ENCODE data around the gene CARD8.

Gene CARD8

DNA sequence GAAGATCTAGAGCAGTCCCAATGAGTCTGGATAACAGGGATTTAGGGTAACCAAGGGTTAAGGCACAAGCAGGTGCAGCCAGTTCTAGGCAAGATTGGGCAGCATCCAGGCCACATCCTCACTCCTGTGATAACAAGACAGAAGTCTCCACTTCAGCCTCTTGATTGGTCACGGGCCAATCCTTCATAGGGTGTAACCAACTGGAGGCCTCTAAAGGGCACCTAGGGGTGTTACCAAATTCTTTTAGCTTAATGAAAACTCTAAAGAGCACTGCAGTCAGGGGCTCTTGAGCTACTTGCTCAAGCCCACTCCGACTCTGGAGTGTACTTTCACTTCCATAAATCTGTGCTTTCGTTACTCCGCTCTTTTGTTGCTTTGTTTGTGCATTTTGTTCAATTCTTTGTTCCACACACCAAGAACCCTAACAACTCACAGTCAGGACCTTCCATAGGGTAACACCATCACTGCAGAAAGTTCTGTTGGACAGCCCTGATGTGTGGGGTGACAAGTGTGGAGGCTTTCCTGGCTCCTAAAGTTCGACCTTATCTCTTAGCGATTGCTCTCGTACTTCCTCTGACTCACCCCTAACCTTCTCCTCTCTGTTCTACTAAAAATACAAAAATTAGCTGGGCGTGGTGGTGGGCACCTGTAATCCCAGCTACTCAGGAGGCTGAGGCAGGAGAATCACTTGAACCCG lies 49.2 kb downstream of the CARD8 start:
- DNase-seq (ENCODE audit: low read depth): no peak

DNA sequence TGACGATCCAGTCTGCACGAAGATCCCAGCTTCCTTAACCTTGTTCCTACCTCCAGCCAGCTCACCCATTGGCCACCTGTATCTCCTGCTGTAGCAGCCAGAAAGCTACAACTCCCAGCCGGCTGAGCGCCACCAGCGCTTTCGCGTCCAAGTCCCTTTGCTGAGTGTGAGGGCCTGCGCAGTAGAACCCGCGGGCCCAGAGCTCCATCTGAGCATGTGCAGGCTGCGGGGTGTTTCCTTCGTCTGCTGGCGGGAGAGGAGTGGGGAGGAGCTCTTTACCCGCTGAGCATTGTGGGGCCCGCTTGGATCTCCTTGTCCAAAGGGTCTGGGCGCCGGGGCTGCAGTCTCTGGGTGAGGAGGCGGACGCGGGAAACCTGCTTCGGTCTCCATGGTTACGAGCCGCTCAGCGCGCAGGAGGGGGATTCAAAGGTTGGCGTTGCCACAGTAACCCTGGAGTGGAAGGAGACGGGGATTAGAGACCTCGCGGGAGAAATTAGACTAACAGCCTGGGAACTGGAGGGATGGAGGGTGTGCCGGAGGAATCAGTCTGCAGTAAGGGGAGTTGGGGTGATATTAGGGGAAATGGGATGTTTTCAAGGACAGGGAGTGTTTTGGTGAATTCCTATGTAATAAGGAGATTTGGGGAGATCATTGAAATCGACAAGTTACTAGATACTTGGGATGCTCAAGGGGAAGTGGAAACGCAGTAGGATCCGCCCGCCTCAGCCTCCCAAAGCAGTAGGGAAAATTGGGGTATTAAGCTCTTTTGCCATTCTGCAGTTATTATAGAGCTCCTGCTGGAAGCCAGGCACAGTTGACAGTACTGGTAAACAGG lies 51.7 kb downstream of the CARD8 start:
- DNase-seq (ENCODE audit: low read depth): peak; percentile 89

DNA sequence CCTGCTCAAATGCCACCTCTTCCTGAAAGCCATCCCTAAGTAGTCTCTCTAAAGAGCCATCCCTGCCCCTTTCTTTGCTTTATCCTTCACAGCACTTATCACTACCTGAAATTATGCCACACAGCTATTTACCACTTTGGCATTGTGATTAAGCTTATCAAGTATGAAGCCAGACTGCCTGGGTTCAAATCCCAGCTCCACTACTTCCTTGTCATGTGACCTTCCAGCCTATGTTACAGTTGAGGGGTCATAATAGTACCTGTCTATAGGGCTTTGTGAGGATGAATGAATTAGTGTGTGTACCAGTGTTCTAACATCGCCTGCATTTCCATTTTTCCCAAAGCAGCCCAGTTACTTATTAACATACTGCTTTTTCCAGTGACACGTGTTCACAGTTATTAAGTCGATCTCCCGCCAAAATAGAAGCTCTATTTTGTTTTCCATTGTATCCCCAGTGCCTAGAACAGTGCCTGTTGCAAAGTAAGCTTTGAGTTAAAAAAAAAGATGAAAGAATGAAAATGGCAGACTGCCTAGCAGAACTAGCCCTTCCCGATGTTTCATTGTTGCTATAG lies 52.4 kb downstream of the CARD8 start:
- DNase-seq (ENCODE audit: low read depth): no peak

DNA sequence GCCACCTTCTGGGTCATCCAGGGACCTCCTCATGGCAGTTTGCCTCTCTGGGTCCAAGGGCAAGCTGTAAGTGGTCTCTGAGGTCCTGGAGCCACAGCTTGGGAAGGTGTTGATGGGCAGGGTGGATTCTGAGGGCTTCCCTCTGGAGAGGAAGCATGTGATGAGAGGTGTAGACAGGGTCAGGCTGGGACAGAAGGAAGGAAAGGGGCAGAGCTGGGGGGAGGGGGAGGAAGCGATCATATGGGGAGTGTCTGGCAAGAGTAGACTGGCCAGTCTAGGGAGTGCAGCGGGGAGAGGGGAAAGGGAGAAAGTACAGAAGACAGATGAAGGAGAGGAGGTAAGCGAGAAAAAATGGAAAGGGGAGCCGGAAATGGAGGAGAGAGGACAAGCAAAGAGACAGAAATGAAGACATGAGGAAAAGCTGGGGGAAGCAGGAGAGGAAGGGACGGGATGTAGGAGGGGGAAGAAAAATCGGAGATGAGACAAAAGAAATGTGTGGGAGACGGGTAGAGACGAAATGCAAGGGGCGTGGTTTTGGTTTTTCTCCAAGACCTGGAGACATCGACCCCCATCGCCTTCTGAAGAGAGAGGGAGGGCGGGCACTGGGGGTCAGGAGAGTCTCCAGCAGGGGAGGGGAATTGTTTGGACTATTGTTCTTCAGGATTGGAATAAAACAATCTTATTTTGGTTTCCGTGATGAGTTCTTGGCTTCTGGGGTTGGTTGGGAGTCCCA lies 58.6 kb downstream of the CARD8 start:
- DNase-seq (ENCODE audit: low read depth): no peak

DNA sequence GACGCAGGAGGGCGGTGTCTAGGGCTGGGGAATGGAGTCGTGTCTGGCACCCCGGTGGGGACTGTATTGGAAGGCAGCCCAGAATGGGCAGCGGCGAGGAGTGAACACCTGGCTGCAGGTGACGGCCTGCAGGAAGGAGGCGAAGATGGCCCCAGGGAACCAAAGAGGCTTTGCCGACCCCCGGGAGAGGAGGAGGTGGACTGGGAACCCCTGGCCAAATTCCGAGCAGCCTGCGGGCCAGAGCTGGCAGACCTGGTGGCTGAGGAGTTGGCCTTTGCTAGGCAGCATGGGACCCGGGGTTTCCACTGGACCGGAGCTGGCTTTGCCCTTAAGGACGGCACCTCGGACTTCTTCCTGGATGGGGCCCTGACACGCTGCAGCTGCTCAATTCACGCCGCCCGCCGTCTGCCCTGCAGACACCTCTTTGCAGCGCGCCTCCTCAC lies 59.4 kb downstream of the CARD8 start:
- DNase-seq (ENCODE audit: low read depth): no peak

DNA sequence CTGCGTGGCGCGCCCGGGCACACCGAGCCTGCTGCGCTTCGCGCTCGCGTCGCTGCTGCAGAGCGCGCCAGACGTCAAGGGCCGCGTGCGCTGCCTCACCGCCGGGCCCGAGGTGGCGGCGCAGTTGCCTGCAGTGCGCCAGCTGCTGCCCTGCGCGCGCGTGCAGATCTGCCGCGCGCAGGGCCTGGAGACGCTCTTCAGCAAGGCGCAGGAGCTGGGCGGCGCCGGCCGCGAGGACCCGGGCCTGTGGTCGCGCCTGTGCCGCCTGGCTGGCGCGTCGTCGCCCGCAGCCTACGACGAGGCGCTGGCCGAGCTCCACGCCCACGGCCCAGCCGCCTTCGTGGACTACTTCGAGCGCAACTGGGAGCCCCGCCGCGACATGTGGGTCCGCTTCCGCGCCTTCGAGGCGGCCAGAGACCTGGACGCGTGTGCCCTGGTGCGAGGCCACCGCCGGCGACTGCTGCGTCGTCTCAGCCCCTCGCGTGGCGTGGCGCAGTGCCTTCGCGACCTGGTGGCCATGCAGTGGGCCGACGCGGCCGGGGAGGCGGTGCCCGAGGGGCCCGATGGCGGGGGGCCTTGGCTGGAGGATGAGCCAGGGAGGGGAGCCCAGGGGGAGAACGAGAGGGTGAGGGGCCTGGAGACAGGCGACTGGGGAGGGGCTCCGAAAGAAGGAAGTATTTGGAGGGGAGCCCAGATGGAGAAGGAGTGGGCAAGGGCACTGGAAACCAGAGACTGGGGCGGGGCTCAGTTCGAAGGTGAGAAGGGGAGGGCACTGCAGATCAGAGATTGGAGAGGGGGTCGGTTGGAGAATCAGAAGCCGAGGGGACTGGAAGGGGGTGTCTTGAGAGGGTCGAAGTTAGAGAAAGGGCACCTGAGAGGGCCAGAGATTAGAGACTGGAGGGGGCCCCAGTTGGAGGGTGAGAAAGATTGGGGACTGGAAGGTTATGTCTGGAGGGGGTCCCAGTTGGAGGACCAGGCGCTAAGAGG lies 60.6 kb downstream of the CARD8 start:
- DNase-seq (ENCODE audit: low read depth): no peak

DNA sequence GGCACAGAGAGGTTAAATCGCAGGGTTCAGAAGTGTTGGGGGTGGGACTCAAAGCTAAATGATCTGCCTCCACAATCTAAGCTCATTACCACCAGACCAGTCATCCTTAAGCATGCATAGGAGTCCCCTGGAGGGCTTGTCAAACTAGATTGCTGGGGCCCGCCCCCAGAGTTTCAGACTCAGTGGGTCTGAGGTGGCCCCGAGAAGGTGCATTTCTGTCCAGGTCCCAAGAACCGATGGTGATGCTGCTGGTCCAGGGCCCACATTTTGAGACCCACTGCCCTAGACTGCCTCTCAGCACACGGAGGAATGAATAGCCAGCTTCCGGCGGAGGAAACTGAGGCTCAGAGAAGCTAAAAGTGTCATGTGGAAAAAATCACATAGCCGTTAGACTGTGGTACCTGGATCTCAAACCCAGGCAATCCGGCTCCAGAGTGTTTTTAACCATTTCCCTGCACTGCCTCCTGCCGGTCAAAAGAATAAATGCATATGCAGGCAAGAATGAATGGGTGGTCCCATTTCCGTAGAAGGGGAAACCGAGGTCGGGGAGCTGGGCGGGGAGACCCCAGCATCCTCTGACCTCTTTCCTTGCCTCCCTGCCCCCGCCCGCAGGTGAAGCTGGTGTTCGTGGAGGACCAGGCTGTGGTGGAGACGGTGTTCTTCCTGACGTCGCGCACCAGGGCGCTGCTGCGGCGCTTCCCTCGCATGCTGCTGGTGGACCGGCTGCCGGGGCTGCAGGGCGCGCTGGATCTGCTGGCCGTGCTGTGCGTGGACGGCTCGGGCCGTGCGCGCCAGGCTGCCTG lies 61.5 kb downstream of the CARD8 start:
- no peak for DNase-seq (ENCODE audit: low read depth)

DNA sequence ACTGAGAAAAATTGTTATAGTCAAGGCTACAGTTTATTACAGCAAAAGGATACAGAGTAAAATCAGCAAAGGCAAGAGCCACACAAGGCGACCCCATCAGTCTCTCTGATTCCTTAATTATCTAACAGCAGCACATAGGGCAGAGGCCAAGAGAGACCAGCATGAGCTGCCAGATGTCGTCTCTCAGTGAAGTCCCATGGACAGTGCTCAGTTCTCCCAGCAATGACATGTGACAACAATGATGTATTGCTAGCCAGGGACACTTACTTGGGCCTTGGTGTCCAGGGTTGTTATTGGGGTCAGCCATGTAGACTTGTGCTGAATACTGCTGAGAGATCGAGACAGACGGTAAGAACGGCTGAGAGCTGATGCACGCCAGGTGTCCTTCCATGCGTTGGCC lies 63.0 kb downstream of the CARD8 start:
- no peak for DNase-seq (ENCODE audit: low read depth)

DNA sequence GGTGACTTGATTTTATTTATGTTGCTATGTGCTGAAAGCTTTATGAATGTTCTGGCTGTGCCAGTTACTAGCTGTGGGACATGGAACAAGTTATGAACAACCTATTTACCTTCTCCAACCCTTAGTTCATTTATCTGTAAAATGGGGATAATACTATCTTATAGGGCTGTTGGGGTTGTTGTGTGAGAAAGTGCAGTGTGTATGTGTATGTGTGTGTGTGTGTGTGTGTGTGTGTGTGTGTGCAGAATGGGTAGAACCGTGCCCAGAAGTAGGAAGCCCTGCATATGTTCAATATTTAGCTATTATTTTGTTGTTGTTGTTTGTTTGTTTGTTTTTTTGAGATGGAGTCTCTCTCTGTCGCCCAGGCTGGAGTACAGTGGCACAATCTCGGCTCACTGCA lies 64.8 kb downstream of the CARD8 start:
- DNase-seq (ENCODE audit: low read depth): no peak

DNA sequence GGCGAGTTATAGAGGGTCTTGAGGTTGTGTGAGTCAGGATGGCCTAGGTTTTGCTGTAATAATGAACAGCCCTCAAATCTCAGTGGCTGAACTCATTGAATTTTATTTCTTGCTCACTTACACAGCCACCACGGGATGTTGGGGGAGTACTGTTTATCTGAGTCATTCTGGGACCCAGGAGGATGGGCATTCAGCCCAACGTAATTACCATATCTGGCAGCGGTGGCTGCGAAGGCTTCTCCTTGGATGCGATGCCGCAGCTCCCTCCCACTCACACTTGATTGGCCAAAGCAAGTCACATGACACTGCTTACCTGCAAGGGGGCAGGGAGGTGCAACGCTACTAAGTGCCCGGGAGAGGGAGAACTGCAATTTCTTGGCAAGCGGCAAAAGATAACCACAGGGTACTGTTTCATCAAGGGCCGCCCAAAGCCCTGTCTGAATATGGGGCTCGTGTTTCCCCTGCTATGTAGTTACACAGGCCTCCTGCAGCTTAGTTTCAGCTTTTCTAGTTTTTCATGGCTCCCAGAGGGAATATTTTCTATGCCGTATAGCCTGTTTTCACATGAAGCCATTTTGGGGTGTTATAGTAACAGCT lies 65.3 kb downstream of the CARD8 start:
- peak; percentile 35 for DNase-seq (ENCODE audit: low read depth)

DNA sequence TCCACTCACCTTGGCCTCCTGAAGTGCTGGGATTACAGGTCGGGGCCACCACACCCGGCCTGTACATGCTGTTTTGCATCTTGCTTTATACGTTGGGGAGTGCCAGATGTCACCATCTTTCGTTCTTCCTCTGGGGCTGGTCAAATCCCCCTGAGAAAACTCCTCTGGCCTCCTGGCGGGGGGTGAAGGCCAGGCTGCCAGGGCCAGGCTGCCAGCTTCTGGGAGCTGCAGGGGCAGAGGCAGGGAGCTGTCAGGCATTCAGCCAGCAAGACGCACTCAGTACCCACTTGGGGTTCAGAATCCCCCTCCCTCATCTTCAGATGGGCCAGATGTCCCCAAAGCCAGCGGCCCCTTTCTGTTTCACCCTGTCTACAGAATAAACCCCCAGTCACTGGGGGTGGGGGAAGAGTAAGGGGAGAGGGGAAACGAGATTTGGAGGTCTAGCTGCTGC lies 69.1 kb downstream of the CARD8 start:
- DNase-seq (ENCODE audit: low read depth): no peak

DNA sequence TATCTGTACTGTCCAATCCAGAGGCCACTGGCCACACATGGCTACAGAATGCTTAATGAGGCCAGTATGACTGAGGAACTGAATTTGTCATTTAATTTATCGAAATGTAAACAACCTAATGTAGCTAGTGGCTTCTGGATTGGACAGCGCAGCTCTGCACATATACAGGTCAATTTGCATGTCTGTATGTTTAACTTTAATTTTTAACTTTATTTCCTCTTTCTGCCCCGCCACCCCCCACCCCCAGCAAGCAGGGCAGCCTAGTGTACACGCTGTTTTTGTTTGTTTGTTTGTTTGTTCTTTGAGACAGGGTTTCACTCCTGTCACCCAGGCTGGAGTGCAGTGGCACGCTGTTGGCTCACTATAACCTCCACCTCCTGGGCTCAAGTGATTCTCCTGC lies 69.7 kb downstream of the CARD8 start:
- no peak for DNase-seq (ENCODE audit: low read depth)

DNA sequence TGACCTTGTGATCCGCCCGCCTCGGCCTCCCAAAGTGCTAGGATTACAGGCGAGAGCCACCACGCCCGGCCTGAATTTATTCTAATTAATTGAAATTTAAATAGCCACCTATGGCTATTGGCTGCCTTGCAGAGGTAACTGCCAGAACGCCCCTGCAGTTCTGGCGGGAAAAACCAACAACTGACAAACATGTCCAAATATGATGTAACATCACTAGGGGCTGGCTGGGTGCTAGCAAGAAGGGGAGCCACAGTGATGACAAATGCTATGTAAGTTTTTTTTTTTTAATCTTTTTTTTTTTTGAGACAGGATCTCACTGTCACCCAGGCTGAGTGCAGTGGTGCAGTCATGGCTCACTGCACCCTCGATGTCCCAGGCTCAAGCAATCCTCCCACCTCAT lies 72.4 kb downstream of the CARD8 start:
- DNase-seq (ENCODE audit: low read depth): no peak

DNA sequence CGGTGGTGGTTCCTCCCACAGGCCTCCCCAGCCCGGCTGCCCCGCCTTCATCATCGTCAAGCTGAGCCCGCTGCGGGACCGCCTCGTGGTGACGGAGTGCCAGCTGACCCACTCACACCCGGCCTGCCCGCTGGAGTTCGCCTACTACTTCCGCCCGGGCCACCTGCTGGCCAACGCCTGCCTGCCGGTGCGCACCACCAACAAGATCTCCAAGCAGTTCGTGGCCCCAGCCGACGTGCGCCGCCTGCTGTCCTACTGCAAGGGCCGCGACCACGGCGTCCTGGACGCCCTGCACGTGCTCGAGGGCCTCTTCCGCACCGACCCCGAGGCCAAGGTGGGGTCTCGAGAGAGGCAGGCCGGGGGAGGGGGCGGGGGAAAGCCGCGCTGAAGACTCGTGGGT lies 73.3 kb downstream of the CARD8 start:
- no peak for DNase-seq (ENCODE audit: low read depth)

DNA sequence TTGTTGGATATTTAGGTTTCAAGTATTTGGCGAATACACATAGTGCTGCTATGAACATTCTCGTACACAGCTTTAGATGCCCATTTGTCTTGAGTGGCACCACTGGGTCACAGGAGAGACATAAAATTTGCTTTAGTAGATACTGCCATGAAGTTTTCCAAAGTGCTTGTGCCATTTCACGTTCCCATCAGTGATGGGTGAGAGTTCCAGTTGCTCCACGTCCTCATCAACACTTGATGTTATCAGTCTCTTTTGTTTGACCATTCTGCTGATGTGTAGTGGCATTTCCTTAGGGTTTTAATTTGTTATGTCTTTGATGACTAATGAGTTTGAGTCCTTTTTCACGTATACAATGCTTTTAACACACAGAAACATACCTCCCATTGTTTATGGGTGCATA lies 74.2 kb downstream of the CARD8 start:
- DNase-seq (ENCODE audit: low read depth): no peak

DNA sequence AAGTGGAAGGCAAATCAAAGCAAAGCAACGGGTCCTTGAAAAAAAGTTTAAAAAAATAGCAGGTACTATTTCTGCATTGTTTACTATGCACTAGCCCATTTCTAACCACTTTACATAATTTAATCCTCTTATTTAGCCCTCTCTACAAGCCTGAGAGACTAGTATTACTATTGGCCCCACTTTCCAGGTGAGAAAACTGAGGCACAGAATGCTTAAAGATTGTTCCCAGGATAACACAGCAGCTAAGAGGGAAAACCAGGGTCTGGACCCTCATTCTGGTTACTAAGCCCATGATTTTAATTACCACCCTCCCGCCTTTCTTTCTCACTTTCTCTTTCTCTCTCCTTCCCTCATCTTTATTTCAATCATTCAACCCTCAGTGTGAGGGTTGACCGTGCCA lies 79.5 kb downstream of the CARD8 start:
- DNase-seq (ENCODE audit: low read depth): no peak

DNA sequence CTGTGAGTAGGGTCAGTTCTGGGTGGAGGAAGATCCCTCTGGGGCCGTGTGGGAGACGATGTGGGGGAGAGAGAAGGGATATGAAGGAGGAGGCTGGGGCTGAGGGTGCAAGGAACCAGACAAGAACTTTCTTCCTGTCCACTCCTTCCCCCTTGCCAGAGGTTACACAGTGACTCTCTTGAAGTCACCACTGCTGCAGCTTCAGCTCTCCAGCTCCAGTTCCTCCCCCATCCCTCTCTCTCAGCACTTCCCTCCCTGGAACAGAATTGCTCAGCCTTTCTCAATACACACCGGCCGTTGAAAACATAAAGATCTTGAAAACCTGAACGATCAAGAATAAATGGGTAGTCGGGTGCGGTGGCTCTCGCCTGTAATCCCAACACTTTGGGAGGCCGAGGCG lies 80.1 kb downstream of the CARD8 start:
- no peak for DNase-seq (ENCODE audit: low read depth)

DNA sequence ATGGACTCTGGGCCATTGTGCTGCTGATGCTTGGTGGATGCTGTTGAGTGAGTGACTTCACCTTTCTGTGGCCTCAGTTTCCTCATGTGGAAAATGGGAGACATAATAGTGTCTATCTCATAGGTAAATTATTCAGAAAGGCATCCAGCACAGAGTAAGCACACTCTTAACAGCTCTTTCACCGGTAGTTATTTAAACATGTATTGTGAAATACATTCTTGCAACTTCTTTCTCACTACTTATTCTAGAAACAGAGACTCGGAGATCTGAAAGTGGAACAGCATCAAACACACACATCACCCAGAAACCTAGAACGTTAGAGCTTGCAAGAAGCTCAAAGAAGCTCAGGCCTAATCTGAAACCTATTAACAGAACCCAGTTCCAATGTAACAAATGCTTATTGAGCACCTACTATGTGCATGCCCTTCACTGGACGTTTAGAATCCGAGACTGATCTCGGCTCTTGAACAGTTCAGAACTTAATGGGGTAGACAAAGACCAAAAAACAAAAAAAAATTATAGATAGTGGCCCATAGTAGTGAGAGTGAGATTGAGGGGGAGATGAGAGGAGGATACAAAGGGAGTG lies 81.2 kb downstream of the CARD8 start:
- no peak for DNase-seq (ENCODE audit: low read depth)

DNA sequence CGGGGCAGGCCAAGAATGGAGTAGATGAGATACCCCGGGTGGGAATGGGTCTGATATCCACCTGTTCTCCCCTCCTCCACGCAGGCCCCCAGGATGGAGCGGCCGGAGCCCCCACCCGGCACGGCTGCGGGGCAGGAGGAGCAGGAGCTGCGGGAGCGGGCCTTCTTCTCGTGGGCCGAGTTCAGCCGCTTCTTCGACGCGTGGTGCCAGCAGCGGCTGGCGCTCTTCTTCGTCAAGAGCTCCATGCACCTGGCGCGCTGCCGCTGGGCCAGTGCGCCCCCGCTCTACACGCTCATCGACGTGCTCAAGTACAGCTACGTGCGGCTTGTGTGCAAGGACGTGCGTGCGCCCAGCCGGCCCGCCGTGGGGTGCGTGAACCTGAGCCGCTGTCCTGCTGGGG lies 84.0 kb downstream of the CARD8 start:
- DNase-seq (ENCODE audit: low read depth): no peak
